HEK293 (cell line): ENCODE data around the gene GNG3.

ENCODE experiments used
- CTCF ChIA-PET: fragments of 350-600 bp; formaldehyde crosslinking; extraction: SDS; loops from one replicate; lab custom pipeline; 2021; ENCODE audit warnings: antibody characterized with exemption; lab: Yijun Ruan, JAX
- POLR2A ChIA-PET: fragments of 300-600 bp; formaldehyde crosslinking; extraction: SDS; loops from one replicate; lab custom pipeline; 2020; ENCODE audit warnings: antibody characterized with exemption, inconsistent platforms; lab: Yijun Ruan, JAX
- H3K27ac ChIP-seq: fragments of 200-500 bp; sonication (Bioruptor generic); 2 replicates; pipeline ENCODE4 v1.5.1; 2014; ENCODE audit warnings: low read depth, low read length, control low read depth, inconsistent platforms; ENCODE audit errors: extremely low read depth
- H3K36me3 ChIP-seq, 2 experiments: fragments of 200-500 bp in 1 of 2; sonication (Bioruptor generic) in 1 of 2; 1 replicate in 1 of 2; 2 replicates in 1 of 2; pipeline ENCODE4 v1.5.1; 2014 to 2017; ENCODE audit warnings: inconsistent platforms in 2 of 2, low read length in 2 of 2; ENCODE audit not compliant: control insufficient read depth in 2 of 2, insufficient read depth in 1 of 2
- H3K4me1 ChIP-seq: fragments of 200-500 bp; sonication (Bioruptor generic); 2 replicates; pipeline ENCODE4 v1.5.1; 2014; ENCODE audit warnings: mild to moderate bottlenecking, low read length, inconsistent platforms; ENCODE audit not compliant: control insufficient read depth, insufficient read depth
- H3K4me3 ChIP-seq: 2 replicates; pipeline ENCODE4 v1.5.1; 2011; ENCODE audit warnings: low read depth, mild to moderate bottlenecking, control low read depth, low read length, moderate library complexity
- H3K9me3 ChIP-seq: fragments of 200-500 bp; sonication (Bioruptor generic); 2 replicates; pipeline ENCODE4 v1.5.1; 2014; ENCODE audit warnings: low read depth, low read length, inconsistent platforms; ENCODE audit not compliant: control insufficient read depth, insufficient read depth
- ATF2 ChIP-seq: fragments of 450-650 bp; formaldehyde crosslinking; IDR thresholded peaks from 2 replicates; pipeline ENCODE4 v1.5.1; 2016; ENCODE audit warnings: missing biosample characterization, missing genetic modification characterization, low read depth
- GLI4 ChIP-seq: fragments of 450-650 bp; formaldehyde crosslinking; IDR thresholded peaks from 2 replicates; pipeline ENCODE4 v1.5.1; 2016; ENCODE audit warnings: missing biosample characterization, missing genetic modification characterization
- KLF7 ChIP-seq: fragments of 450-650 bp; formaldehyde crosslinking; IDR thresholded peaks from 2 replicates; pipeline ENCODE4 v1.5.1; 2016; ENCODE audit warnings: missing biosample characterization, missing genetic modification characterization, borderline replicate concordance
- PRDM10 ChIP-seq: fragments of 450-650 bp; formaldehyde crosslinking; IDR thresholded peaks from 2 replicates; pipeline ENCODE4 v1.5.1; 2016; ENCODE audit warnings: missing biosample characterization, missing genetic modification characterization
- SCRT1 ChIP-seq: fragments of 450-650 bp; formaldehyde crosslinking; IDR thresholded peaks from 2 replicates; pipeline ENCODE4 v1.5.1; 2016; ENCODE audit warnings: missing biosample characterization, missing genetic modification characterization, borderline replicate concordance
- ZNF394 ChIP-seq: fragments of 450-650 bp; formaldehyde crosslinking; IDR thresholded peaks from 2 replicates; pipeline ENCODE4 v1.5.1; 2016; ENCODE audit warnings: missing biosample characterization, missing genetic modification characterization, mild to moderate bottlenecking, moderate library complexity, borderline replicate concordance
- ZNF660 ChIP-seq: fragments of 450-650 bp; IDR thresholded peaks from 2 replicates; pipeline ENCODE4 v1.5.1; 2018; ENCODE audit warnings: missing biosample characterization, mild to moderate bottlenecking, missing genetic modification characterization
- ZNF664 ChIP-seq: fragments of 450-650 bp; formaldehyde crosslinking; IDR thresholded peaks from 2 replicates; pipeline ENCODE4 v1.5.1; 2016; ENCODE audit warnings: missing biosample characterization, missing genetic modification characterization
- ZNF785 ChIP-seq: fragments of 450-650 bp; formaldehyde crosslinking; IDR thresholded peaks from 2 replicates; pipeline ENCODE4 v1.5.1; 2016; ENCODE audit warnings: missing biosample characterization, missing genetic modification characterization
- ZSCAN4 ChIP-seq: fragments of 450-650 bp; formaldehyde crosslinking; IDR thresholded peaks from 2 replicates; pipeline ENCODE4 v1.5.1; 2017; ENCODE audit warnings: missing biosample characterization, missing genetic modification characterization
- TF ChIP-seq, protein P1 (sequence below): fragments of 450-650 bp; formaldehyde crosslinking; IDR thresholded peaks from 2 replicates; pipeline ENCODE4 v1.5.1; 2017; ENCODE audit warnings: missing biosample characterization, missing genetic modification characterization
- TF ChIP-seq, protein P2 (sequence below): fragments of 450-650 bp; formaldehyde crosslinking; IDR thresholded peaks from 2 replicates; pipeline ENCODE4 v1.5.1; 2017; ENCODE audit warnings: missing biosample characterization, missing genetic modification characterization

The GNG3 gene

GRCh38 chr11:62710001-62710345, 2.5 kb downstream of the GNG3 start (continued):
- no peak for TF ChIP-seq ATF2 (tag by site-specific recombination)

DNA sequence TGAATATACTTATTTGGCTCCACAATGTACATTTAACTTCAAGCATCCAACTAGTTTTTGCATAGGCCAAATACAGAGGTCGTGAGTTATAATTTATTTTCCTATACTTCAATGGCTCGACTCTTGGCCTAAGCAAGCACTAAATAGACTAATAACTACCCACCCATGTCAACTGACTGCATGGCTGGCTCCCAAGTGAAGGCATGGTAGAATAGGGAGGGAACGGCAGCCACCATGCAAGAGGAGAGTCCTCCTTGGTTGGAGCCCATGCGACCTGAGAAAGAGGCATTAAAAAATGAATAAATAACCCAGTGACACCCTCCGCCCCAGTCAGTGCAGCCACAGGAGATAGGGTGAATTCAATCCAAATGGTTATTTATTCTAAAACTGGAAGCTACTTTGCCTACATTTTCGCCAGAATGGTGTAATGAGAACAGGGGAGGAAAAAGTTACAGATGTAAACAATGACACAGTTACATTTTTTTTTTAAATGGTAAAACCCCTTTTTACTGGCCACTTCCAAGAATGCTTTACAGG, 4.9 kb downstream of the GNG3 start:
- ChIA-PET CTCF (interaction anchor here (0.7 kb wide), 1 partner anchor 11 kb away, joined by 3 read pairs; no protein-coding TSS in a partner anchor), POLR2A (no interaction called here)
- Histone ChIP-seq H3K4me3 (no peak overlapping the region), H3K27ac (no peak overlapping the region), H3K4me1 (no peaks in the 10 kb centered on the region), H3K36me3 (peaks cover 10 to 97% of the 10 kb centered on the region in 2 experiments), H3K9me3 (no peaks in the 10 kb centered on the region)
- no peak for TF ChIP-seq ZSCAN4 (tag by site-specific recombination)
- TF ChIP-seq KLF7 (tag by site-specific recombination): no peak
- TF ChIP-seq, protein P1, sequence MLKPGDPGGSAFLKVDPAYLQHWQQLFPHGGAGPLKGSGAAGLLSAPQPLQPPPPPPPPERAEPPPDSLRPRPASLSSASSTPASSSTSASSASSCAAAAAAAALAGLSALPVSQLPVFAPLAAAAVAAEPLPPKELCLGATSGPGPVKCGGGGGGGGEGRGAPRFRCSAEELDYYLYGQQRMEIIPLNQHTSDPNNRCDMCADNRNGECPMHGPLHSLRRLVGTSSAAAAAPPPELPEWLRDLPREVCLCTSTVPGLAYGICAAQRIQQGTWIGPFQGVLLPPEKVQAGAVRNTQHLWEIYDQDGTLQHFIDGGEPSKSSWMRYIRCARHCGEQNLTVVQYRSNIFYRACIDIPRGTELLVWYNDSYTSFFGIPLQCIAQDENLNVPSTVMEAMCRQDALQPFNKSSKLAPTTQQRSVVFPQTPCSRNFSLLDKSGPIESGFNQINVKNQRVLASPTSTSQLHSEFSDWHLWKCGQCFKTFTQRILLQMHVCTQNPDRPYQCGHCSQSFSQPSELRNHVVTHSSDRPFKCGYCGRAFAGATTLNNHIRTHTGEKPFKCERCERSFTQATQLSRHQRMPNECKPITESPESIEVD (tag by site-specific recombination): no peak
- TF ChIP-seq SCRT1 (tag by site-specific recombination): no peak
- TF ChIP-seq, protein P2, sequence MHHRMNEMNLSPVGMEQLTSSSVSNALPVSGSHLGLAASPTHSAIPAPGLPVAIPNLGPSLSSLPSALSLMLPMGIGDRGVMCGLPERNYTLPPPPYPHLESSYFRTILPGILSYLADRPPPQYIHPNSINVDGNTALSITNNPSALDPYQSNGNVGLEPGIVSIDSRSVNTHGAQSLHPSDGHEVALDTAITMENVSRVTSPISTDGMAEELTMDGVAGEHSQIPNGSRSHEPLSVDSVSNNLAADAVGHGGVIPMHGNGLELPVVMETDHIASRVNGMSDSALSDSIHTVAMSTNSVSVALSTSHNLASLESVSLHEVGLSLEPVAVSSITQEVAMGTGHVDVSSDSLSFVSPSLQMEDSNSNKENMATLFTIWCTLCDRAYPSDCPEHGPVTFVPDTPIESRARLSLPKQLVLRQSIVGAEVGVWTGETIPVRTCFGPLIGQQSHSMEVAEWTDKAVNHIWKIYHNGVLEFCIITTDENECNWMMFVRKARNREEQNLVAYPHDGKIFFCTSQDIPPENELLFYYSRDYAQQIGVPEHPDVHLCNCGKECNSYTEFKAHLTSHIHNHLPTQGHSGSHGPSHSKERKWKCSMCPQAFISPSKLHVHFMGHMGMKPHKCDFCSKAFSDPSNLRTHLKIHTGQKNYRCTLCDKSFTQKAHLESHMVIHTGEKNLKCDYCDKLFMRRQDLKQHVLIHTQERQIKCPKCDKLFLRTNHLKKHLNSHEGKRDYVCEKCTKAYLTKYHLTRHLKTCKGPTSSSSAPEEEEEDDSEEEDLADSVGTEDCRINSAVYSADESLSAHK: no peak

DNA sequence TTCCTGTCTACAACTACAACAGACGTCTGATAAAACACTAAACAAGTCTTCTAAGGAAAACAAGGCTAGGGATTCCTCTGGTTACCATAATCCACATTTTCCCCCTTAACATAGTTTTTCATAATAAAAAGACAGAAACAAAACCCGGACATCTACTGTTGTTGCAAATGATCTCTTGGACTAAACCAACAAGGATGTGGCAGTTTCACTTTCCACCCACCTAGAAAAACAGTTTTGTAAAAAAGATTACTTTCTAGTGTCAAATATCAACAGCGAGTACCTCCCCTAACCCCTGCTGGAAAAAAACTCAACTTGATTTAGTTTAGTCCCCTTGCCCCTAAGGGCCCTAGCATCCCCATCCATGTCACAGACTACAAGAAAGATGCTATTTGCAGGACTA, 5.4 kb downstream of the GNG3 start:
- no peak for TF ChIP-seq ZNF660 (tag by site-specific recombination)
- no peak for TF ChIP-seq ZNF664 (tag by site-specific recombination)
- TF ChIP-seq, protein P1 (tag by site-specific recombination): 0 out of 2 replicates have a peak, but pooled peaks have one; percentile 17
- no peak for TF ChIP-seq ZNF785 (tag by site-specific recombination)
- TF ChIP-seq PRDM10 (tag by site-specific recombination): 0 out of 2 replicates have a peak, but pooled peaks have one; percentile 29
- no peak for TF ChIP-seq ZNF394 (tag by site-specific recombination)
- TF ChIP-seq GLI4 (tag by site-specific recombination): no peak
- TF ChIP-seq, protein P2: peak; percentile 57
- Histone ChIP-seq H3K4me3 (no peak overlapping the region), H3K9me3 (no peaks in the 10 kb centered on the region), H3K4me1 (no peaks in the 10 kb centered on the region), H3K36me3 (peaks cover 13 to 97% of the 10 kb centered on the region in 2 experiments), H3K27ac (no peak overlapping the region)
- ChIA-PET CTCF (interaction anchor here (0.7 kb wide), 1 partner anchor 12 kb away, joined by 3 read pairs; no protein-coding TSS in a partner anchor), POLR2A (no interaction called here)
